RCC 7860 (cell line): ENCODE measurements around the gene NAA25.
"Not testable (repeated sequence)": the region's sequence is repeated elsewhere in the genome, so short reads cannot be mapped to it uniquely, and the experiment has no call there.

Experiments used
- DNase-seq: peaks from one replicate; pipeline ENCODE4 v3.0.0-alpha.2; 2015; ENCODE audit warnings: low spot score
- FAIRE-seq: peaks from 2 replicates; lab custom pipeline; 2012; peaks lifted over from hg19 to GRCh38; lab: Jason Lieb, UNC

Gene NAA25

DNA sequence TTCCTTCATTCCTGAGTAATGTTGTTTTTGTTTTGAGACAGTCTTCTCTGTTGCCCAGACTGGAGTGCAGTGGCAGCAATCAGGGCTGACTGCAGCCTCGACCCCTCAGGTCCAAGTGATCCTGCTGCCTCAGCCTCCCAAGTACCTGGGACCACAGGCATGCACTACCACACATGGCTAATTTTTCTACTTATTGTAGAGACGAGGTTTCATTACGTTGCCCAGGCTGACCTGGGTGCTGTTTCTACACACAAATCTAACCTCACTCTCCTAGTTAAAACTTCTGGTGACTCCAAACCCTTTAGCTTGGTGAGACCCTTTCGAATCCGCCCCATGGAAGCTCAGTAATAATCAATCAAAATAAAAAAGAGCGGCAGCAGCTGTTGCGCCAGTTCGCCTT, 96.9 kb downstream of the NAA25 start:
- no peak for FAIRE-seq
- DNase-seq: no peak

DNA sequence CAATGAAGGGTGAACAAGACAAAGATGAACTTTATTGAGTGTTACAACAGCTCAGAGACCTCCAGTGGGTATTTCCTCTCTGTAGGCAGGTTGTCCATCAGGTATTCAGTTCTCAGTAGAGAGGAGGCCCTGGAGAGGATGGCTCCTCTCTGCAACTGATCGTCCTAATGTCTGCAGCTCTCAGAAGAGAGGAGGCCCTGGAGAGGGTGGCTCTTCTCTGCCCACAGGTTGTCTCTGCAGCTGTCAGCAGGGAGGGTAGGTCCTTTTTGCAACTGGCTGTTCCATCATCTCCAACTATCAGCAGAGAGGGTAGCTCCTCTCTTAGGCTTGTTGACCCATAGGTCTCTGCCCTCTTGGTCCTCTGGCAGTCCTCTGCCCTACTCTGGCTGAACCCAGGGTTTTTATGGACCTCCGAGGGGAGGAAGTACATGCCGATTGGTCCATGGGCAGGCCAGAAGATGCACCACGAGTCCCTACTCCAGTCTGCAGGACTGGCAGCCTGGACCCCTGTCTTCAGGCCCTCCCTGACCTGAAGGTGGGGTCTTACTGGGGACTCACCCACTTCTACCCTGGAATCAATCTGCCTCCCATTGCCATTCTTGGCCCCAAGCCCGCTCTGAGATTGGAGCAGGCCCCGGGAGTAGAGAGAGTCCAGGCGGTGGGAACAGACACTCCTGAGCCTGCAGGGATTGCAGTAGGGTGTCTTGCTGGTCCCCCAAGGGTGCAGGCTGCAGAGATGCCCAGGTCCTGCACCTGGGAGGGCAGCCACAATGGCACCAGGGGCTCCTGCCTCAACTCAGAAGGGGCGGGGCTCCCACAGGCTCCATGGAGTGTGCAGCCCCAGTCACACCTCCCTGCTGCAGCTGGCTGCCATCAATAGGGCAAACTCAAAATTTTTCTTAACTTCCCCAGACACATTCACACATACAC, 97.9 kb downstream of the NAA25 start:
- DNase-seq (no peak), FAIRE-seq (no peak)

DNA sequence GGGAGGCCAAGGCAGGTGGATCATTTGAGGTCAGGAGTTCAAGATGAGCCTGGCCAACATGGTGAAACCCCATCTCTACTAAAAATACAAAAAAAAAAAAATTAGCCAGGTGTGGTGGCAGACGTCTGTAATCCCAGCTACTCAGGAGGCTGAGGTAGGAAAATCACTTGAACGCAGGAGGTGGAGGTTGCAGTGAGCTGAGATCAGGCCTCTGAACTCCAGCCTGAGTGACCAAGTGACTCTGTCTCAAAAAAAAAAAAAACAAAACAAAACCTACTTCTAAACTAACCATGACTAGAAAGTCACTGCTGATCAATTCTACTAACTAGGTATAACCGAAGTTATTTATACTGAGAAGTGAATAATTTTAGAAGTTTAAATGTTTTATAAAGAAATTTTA, 99.0 kb downstream of the NAA25 start:
- DNase-seq, FAIRE-seq: not testable (repeated sequence)

DNA sequence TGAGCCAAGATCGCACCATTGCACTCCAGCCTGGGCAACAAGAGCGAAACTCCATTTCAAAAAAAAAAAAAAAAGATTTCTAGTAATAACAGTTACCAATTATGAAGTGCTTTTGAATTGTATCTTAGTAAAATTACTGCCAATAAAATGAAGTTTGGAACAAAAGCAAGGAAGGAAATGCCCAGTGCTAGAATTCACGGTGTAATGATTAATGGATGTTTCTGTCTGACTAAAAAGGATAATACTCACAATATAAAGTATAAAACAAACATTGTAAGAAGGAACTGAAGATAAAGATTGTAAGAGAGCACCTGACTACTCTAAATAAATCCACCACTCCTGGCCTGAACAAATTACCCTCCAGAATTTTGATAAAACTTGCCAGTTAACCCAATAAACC, 99.7 kb downstream of the NAA25 start:
- no peak for FAIRE-seq
- no peak for DNase-seq

DNA sequence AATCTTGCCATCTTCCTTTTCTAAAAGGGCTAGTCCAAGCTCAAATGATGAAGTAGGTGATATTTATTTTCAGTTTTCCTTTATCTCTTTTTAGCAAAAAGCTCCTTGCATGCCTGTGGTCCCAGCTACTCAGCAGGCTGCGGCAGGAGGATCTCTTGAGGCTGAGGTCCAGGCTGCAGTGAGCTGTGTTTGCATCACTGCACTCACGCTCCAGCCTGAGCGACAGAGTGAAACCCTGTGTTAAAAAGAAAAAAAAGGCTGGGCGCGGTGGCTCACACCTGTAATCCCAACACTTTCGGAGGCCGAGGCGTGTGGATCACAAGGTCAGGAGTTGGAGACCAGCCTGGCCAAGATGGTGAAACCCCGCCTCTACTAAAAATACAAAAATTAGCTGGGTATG, 100.6 kb downstream of the NAA25 start:
- no peak for FAIRE-seq
- no peak for DNase-seq

DNA sequence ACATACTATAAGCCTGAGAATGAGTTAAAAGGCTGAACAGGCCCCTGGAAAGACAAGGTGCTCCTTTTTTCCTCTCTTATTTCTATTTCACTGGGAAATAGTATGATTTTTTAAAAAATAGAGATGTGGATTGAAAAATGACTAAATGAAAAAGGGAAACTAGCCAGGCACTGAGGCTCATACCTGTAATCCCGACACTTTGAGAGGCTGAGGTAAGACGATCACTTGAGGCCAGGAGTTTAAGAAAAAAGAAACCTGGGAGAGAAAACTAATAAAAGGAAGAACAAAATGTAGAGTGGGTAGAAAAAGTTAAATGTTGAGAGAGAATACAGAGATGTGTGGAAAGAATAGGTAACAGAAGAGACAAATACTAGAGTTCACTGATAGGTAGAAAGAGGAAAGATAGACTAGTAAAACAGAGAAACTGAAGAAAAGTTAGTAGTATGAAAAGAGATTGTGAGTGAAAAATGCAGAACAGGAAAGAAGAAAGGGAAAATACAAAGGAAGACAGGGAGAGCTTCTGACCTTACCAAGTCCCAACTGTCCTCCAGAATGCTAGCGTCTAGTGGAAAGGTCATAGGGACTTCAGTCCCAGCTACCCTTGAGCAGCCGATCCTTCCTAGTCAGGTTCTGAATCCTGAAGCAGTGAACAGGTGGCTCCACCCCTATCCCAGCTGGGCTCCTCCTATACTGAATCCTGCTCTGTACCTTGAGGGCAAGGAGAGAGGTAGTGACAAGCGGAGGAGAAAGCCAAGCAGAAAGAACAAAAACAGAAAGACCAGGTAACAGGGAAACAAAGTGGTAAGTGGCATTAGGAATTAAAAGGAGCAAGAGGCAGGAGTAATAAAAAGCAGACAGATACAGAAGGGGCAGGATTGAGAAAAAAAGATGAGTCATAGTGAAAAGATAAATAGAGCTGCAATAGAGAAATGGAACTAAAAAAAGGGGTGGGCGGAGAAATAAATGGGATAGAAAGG, 102.9 kb downstream of the NAA25 start:
- DNase-seq: no peak
- FAIRE-seq: no peak

DNA sequence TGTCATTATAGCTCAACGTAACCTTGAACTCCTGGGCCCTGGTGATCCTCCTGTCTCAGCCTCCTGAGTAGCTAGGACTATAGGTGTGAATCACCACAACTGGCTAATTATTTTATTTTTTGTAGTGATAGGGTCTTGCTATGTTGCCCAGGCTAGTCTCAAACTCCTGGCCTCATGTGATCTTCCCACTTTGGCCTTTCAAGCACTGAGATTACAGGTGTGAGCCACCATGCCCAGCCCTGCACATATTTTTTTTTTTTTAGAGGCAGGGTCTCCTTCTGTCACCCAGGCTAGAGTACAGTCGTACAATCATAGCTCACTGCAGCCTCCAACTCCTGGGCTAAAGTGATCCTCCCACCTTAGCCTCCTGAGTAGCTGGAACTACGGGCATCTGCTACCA, 104.5 kb downstream of the NAA25 start:
- FAIRE-seq: no peak
- DNase-seq: no peak

DNA sequence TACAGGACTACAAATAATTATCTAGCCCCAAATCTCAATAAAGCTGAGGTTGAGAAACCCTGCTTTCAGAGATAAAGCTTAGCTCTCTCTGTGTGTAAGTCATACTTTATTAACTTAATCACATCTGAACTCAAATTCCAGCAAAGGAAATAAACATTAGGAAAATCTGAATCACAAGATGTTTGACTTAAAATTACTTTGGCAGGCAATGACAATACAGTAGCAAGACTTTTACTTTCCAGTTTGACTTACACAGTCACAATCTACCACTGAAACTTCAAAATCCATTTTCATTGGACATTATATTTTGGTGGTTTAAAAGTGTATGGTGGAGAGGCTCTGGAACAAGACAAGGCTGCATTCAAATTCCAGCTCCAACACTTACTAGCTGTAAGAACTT, 107.0 kb downstream of the NAA25 start:
- FAIRE-seq (no peak), DNase-seq (no peak)

DNA sequence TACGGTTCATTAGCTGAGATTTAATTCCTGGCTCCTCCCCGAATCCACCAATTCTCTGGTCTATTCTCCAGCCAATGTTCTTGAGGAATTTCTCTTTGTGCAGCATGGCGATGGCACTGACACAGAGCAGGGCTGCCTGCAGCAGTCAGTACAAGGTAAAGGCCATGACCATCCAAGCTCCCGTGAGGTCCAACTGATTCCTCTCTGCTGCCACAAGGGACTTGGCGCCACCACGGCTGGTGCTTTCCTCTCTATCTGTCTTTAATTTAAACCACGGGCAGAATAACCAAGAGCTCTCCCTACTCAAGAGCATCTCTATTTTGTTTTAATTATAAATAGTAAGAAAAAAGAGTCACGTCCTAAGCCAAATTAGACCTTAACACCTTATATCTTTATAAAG, 107.8 kb downstream of the NAA25 start:
- FAIRE-seq (no peak), DNase-seq (no peak)

DNA sequence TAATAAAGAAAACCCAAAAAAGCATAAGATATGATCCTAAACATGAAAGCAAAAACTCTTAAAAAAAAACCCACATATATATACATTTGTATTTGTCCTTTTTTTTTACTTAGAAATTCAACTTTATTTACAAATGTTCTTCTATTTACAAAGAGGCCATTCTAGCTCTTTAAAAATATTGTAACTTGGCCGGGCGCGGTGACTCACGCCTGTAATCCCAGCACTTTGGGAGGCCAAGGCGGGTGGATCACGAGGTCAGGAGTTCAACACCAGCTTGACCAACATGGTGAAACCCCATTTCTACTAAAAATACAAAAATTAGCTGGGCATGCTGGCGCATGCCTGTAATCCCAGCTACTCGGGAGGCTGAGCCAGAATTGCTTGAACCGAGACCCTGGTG, 109.5 kb downstream of the NAA25 start:
- not testable (repeated sequence) for DNase-seq, FAIRE-seq

DNA sequence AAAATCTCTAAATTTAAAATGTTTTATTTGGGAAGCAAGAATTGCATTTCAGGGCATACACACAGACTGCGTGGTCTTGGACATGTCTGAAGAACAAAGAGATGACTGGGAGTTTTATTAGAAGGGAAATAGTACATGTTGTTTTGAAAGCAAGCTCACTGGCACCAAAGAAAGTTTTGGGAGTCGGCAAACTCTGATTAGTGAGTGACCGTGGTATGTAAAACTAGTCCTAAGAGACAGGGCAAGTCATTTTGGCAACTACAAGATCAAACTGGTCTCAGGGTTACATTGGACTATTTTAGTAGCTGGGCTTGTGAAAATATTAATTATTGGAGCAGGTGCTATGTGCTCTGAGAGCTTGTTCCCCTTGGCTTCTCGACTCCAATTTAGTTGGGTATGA, 110.6 kb downstream of the NAA25 start:
- DNase-seq (no peak), FAIRE-seq (no peak)

DNA sequence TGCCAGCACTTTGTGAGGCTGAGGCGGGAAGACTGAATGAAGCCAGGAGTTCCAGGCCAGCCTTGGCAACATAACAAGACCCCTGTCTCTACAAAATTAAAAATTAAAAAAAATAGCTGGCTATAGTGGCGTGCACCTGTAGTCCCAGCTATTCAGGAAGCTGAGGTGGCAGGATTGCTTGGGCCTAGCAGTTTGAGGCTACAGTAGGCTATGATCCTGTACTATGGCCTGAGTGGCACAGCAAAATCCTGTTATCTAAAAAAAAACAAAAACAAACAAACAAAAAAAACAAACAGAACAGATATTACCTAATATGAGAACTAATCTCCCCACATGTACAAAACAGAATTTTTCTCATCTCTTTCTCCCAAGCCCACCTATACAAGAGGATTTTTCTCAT, 111.3 kb downstream of the NAA25 start:
- FAIRE-seq: no peak

DNA sequence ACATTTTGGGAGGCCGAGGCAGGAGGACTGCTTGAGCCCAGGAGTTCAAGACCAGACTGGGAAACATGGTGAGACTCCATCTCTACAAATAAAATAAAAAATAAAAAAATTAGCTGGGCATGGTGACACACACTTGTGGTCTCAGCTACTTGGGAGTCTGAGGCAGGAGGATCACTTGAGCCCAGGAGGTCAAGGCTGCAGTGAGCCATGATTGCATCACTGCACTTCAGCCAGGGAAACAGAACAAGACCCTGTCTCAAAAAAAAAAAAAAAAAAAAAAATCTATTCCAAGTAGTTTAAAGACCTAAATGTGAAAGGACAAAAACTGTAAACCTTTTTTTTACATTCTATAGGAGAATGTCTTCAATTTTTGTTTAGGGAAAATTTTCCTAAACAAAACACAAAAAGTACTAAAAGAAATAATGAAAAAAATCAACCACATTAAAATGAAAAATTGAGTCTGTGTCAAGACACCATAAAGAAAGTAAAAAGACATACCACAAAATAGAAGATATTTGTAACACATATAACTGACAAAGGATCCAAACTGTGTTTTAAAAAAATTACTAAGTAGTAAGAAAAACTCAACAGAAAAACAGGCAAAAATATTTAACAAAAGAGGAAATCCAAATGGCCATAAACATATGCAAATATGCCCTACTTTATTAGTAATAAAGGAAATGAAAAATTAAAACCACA, 112.7 kb downstream of the NAA25 start:
- no peak for FAIRE-seq

More for the DNA sequence above, 111.3 kb downstream of the NAA25 start:
- DNase-seq: no peak

DNA sequence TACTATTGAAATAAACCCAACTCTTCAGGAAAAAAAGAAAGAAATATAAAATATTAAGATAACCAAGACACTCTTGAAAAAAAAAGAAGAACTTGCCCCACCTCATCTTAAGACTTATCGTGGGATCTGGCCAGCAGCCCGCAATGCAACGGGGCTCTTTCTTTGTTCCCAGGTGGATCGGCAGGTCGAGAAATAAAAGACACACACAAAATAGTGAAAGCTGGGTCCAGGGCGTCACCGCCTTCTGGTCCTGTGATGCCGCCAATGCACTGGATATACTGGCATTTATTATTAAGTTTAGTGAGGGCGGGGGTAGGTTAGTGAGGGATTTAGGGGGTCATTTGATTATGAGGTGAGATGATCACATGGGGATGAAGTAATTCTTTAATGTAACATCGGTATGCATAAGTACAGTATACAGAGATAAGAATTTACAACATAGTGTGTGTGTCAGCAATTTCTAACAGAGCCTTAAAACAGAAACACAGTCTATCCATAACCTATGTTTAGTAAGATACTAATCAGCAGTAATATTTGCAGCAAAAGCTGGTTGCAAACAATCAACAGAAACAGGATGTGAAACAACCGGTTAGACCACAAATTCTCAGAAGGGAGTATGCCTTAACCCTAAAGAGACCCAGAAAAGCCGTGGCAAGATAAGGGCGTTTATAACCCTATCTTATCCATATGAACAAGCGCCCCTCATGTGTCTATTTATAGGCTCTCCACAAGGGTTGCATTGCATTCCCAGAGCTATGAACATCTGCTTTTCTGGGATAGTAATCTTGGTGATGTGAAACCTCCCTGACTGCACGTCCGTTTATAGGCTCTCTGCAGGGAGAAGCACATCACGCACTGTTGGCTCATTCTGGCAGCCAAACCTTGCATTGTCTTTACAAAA, 114.1 kb downstream of the NAA25 start:
- DNase-seq, FAIRE-seq: not testable (repeated sequence)

More for the DNA sequence above, 112.7 kb downstream of the NAA25 start:
- DNase-seq: no peak

DNA sequence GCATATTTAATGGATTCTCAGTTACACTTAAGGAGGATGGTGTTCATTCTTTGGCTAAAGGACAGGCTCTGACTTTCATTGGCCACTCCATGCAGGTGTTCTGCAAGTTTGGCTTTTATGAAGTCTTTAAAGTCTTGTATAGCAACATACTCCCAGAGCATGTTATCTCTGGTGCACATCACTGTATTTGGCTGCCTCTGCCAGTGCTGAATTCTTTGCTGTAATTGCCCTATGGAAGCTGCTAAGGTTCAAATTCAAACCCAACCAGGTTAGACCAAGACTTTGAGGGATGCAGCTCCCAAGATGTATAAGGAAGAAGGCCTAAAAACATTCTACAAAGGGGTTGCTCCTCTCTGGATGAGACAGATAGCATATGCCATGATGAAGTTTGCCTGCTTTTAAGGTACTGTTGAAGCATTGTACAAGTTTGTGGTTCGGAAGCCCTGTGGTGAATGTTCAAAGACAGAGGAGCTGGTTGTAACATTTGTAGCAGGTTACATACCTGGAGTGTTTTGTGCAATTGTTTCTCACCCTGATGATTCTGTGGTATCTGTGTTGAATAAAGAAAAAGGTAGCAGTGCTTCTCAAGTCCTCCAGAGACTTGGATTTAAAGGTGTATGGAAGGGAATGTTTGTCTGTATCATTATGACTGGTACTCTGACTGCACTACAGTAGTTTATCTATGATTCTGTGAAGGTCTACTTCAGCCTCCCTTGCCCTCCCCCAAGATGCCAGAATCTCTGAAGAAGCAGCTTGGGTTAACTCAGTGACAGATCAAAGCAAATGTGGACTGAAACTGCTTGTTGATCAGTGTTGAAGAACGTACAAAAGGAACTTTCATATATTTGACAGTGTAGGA, 115.1 kb downstream of the NAA25 start:
- FAIRE-seq (no peak), DNase-seq (no peak)

DNA sequence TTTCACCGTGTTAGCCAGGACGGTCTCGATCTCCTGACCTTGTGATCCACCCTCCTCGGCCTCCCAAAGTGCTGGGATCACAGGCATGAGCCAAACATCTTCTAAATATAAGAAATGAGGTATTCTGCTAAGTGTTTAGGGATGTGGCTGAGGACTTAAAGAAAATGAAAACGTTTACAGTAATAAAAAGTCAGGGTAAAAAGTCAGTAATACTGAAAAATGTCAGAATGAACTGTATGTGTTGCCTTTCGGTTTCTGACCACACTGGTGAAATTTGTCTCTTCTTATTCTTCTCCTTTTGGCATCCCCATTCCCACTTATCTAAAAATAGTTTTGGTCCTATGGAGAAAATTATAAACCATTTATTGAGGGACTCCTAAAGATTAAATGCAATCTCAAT, 116.1 kb downstream of the NAA25 start:
- FAIRE-seq (no peak), DNase-seq (no peak)

DNA sequence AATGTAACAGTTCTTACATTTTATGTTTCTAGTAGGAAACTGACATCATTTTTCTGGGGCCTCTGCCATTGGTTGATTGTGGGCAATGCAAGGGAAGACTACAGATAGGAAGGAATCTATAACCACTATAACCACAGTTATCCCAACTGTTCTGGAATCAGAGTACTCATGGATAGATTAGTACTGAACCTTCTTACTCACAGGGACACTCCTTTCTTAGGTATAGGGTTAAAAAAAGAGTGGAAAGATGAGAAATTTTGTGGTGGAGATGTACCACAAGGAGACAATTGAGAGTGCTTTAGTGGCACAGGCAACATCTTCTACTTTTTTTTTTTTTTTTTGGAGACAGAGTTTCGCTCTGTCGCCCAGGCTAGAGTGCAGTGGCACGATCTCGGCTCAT, 116.6 kb downstream of the NAA25 start:
- FAIRE-seq (no peak), DNase-seq (no peak)

DNA sequence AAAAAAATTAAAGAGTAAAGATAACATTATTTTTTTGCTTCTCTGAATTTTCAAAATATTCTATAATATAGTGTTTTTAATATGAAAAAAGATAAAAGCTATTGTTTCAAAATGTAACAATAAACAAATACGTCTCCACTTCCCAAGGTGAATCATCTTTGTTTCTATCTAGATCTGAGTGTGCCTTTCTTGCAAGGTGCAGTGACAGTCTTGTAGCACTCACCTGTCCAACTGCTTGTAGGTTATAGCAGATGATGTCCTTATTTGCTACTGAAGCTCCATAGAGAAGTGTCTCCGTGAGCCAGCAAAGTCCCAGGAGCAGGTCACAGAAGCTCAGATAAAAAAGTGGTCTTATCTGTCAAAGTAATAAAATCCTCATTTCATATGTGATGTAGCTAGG, 117.0 kb downstream of the NAA25 start:
- no peak for DNase-seq
- no peak for FAIRE-seq

DNA sequence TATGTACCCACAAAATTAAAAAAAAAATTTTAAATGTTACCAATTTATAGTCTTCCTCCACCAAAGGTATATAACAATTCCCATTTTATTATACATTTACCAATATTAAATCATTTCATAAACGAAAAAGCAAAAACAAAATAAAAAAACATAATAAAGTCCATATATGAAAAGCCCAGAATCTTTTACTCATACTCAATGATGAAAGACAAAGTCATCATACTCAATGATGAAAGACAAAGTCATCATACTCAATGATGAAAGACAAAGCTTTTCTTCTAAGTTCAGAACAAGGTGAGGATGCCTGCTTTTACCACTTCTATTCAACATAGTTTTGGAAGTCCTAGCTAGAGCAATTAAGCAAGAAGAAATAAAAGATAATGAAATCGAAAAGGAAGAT, 123.8 kb downstream of the NAA25 start:
- FAIRE-seq: no peak
- no peak for DNase-seq
